Measurements from ENCODE around the gene TUFT1. TPM values are rescaled to one million over a fixed set of nuclear protein-coding genes. Genes with fewer than 3 reads are reported as not detected.
A peak's percentile ranks its signal among the peaks of the same experiment; 100 is the strongest.

The TUFT1 gene
- total and polyA plus RNA-seq, 9 of the 15 experiments (the other 6 are each of a cell fraction or from before 2014, with no cell fraction given) = 0.54 to 2.0 (median 1.7) TPM

DNA sequence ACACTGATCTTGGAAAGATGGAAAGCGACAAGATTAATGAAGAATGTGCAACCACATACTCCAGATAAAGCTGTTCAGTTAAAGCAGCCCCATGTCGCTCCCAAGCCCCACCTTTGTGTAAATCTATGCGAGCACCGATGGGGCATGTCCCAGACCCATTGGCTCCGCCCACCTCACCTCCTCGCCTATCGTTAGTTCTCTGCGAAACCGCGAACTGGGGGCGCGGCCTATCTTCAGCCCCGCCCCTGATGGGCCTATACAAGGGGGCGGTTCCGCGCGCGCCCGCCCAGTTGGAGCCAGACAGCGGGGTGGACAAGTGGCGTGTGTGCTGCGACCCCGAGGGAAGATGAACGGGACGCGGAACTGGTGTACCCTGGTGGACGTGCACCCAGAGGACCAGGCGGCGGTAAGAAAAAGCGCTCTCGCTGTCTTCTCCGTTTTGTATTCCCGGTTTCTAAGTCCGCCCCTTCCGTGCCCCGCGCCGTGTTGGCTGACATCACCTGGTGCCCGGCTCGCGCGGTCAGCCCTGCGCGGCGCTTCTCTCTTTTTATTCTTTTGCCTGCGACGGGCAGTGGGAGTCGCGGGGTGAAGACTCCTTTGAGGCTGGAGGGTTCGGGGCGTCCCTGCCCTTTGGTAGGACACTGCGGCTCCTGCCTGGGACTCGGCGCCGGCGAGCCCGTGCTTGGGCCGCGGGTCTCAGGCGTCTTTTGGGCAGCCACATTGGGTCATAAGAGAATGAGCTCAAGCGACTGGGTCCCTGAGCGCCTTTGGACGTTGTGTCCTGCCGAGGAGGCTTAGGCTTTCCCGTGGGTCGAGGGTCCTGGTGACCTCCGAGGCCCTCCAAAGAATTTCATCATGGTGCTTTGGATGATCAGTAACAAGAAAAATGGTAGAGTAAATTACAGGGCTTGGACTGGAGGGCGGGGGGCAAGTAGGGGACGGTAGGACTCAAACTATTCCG is at the start of gene TUFT1 (continued):
- peak in 1 of 2 experiments; percentile 31; a peak in 1 of 4 replicates for TF ChIP-seq ZMIZ1 (IDR thresholded peaks at IDR 0.05; ENCODE audit: low read depth in 2 of 2, low read length in 2 of 2)
- TF ChIP-seq, protein P1, sequence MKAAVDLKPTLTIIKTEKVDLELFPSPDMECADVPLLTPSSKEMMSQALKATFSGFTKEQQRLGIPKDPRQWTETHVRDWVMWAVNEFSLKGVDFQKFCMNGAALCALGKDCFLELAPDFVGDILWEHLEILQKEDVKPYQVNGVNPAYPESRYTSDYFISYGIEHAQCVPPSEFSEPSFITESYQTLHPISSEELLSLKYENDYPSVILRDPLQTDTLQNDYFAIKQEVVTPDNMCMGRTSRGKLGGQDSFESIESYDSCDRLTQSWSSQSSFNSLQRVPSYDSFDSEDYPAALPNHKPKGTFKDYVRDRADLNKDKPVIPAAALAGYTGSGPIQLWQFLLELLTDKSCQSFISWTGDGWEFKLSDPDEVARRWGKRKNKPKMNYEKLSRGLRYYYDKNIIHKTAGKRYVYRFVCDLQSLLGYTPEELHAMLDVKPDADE (conservative IDR thresholded peaks at IDR 0.05; ENCODE audit: control insufficient read depth, low read depth, low read length) = peak; percentile 61
- TF ChIP-seq ATF1 (CRISPR knock-in tag; IDR thresholded peaks at IDR 0.05) = no peak
- TF ChIP-seq ATF1 (tag; IDR thresholded peaks at IDR 0.05) = peak; percentile 54
- no peak for TF ChIP-seq CREB1 (IDR thresholded peaks at IDR 0.05)
- peak; percentile 44 for TF ChIP-seq CREB1 (CRISPR knock-in tag; IDR thresholded peaks at IDR 0.05)
- TF ChIP-seq PHF8 (IDR thresholded peaks at IDR 0.05; ENCODE audit: borderline replicate concordance, low read length) = peak; percentile 90; the same call in 1 of the 2 replicates
- no peak for TF ChIP-seq REST (IDR thresholded peaks at IDR 0.05; ENCODE audit: borderline replicate concordance)
- 0 out of 2 replicates have a peak, but pooled peaks have one; percentile 12 for TF ChIP-seq REST (CRISPR knock-in tag; IDR thresholded peaks at IDR 0.05; ENCODE audit: low read depth)
- peak; percentile 80; the same call in 1 of the 2 replicates for TF ChIP-seq ATF7 (IDR thresholded peaks at IDR 0.05)
- TF ChIP-seq, protein P2, sequence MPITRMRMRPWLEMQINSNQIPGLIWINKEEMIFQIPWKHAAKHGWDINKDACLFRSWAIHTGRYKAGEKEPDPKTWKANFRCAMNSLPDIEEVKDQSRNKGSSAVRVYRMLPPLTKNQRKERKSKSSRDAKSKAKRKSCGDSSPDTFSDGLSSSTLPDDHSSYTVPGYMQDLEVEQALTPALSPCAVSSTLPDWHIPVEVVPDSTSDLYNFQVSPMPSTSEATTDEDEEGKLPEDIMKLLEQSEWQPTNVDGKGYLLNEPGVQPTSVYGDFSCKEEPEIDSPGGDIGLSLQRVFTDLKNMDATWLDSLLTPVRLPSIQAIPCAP (CRISPR knock-in tag; IDR thresholded peaks at IDR 0.05; ENCODE audit: borderline replicate concordance) = no peak
- peak; percentile 99 for TF ChIP-seq RBFOX2 (IDR thresholded peaks at IDR 0.05; ENCODE audit: low read depth, low read length)
- no peak for TF ChIP-seq ZNF764 (CRISPR knock-in tag; IDR thresholded peaks at IDR 0.05; ENCODE audit: low read depth)

Measured in K562 (cell line).